DND-41 (cell line): ENCODE measurements around the gene DET1.

Source experiments
- CTCF ChIP-seq: IDR thresholded peaks from 2 replicates; pipeline ENCODE4 v1.5.1; 2012; ENCODE audit warnings: borderline replicate concordance, low read length, moderate library complexity, mild to moderate bottlenecking; ENCODE audit not compliant: poor library complexity, severe bottlenecking; ENCODE audit errors: extremely low read depth
- EZH2 ChIP-seq: IDR thresholded peaks from 3 replicates; pipeline ENCODE4 v1.6.1; 2012; ENCODE audit warnings: borderline replicate concordance, low read depth, mild to moderate bottlenecking, moderate library complexity, low read length, inconsistent platforms; ENCODE audit not compliant: severe bottlenecking

- TF ChIP-seq CTCF (no peak), EZH2 (no peak)
Measured at GRCh38 chr15:88467073-88467934, 79.2 kb downstream of the DET1 start, which contains the start of the genes MRPL46 and MRPS11.
